A549 treated with DMSO at 1 μM for 4 hours (cell line): ENCODE measurements around the gene MIPEP. TPM values are rescaled to one million over a fixed set of nuclear protein-coding genes. Genes with fewer than 3 reads are reported as not detected.

Experiments
- total RNA-seq: library from RNA; stranded (reverse); fragments of 200-300 nt; extraction: Qiagen RNA extraction; gene quantifications from 5 replicates; pipeline ENCODE4 v1.2.3, GENCODE V29; 2022; ENCODE audit warnings: low read depth

The MIPEP gene
- total RNA-seq = 17.7 to 28.5 TPM (median 25.6 TPM) in 5 replicates

DNA sequence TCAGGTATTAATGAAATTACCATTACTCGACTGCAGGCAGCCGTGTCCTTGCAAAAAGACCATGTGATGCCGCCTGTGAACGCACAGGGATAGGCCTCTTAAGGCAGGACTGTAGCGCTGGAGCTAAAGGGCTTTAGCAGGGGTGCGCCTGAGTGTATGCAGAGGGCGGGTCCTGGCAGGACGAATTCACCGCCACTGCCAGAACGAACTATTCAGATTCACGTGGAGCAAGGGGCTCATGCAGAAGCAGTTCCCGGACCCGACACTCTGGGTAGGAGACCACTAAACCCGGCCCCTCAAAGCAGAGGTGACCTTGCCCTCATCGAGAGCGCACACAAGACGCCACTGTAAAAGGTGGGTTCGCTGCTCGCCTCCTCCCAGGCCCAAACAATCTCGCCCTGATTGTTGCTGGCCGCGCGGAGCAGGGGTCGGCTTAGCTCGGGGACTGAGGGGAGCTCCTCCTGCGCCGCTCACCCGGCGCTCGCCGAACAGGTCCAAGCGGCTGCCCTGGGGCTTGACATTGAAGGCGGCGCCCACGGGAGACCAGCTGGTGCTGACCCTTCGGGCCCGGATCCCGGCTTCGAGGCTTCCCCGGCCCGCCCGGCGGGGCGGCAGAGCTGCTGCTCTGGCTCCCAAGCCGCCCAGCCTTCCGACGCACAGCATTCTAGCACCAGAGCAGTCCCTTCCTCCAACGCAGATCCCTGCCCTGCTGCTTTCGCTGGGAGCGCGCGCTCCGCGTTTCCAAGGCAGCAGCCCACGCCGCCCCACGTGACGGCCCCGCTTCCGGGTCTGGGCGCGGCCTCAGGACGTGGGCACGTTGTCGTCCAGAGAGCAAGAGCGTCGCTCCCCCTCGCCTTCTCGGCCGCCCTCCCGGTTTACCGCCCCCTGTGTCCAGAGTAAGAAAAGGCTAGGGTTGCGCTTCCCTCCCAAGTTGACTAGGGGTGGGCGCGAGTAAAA lies at the start of gene MIPEP:
MIPEP (minus strand) TSS at position 743 of the 957 bp plus-strand sequence; CDS start at position 663, 80 bp downstream.

DNA sequence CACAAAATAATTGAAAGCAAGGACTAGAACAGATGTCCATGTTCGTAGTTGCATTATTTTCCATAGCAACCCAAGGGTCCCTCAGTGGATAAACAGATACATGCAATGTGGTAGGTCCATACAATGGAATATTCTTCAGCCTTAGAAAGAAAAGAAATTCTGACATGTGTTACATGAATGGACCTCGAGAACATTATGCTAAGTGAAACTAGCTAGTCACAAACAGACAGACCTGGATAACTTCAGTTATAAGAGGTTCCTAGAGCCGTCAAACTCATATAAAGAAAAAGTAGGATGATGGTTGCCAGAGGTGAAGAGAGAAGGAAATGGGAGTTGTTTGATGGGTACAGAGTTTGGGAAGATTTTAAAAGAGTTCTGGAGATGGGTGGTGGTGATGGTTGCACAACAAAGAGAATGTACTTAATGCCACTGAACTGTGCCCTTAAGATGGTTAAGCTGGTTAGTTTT lies 8.3 kb upstream of the MIPEP start, which contains the start of gene C1QTNF9B:
C1QTNF9B (minus strand) TSS at position 51 of the 468 bp plus-strand sequence.

Other genes starting within 250 kb of the MIPEP start
- not detected in 5 replicates for gene C1QTNF9B, start 8.1 kb upstream of the MIPEP start, total RNA-seq